Glutamatergic neuron (in vitro differentiated cells): ENCODE data around the gene DENND10. TPM values are rescaled to one million over a fixed set of nuclear protein-coding genes. Genes with fewer than 3 reads are reported as not detected.

Source experiments
- DNase-seq: peaks from one replicate; pipeline ENCODE4 v3.0.0; 2022
- H3K27ac Mint-ChIP-seq: one replicate; pipeline ENCODE4 v1.8.0; 2020; ENCODE audit warnings: mild to moderate bottlenecking, mixed read lengths, inconsistent platforms; ENCODE audit not compliant: unreplicated experiment
- H3K27me3 Mint-ChIP-seq: one replicate; pipeline ENCODE4 v1.8.0; 2020; ENCODE audit warnings: mild to moderate bottlenecking, moderate library complexity, mixed read lengths, inconsistent platforms; ENCODE audit not compliant: unreplicated experiment
- H3K36me3 Mint-ChIP-seq: one replicate; pipeline ENCODE4 v1.8.0; 2020; ENCODE audit warnings: mild to moderate bottlenecking, mixed read lengths, inconsistent platforms; ENCODE audit not compliant: unreplicated experiment
- H3K4me1 Mint-ChIP-seq: one replicate; pipeline ENCODE4 v1.8.0; 2020; ENCODE audit warnings: mild to moderate bottlenecking, low read depth, mixed read lengths, inconsistent platforms; ENCODE audit not compliant: unreplicated experiment
- H3K4me3 Mint-ChIP-seq: one replicate; pipeline ENCODE4 v1.8.0; 2020; ENCODE audit warnings: mild to moderate bottlenecking, mixed read lengths, inconsistent platforms; ENCODE audit not compliant: unreplicated experiment
- H3K9me3 Mint-ChIP-seq: one replicate; pipeline ENCODE4 v1.8.0; 2020; ENCODE audit warnings: mild to moderate bottlenecking, moderate library complexity, mixed read lengths, inconsistent platforms; ENCODE audit not compliant: unreplicated experiment
- CTCF ChIP-seq: fragments of 200-600 bp; sonication (generic); IDR thresholded peaks from one replicate; pipeline ENCODE4 v1.5.0; 2021; ENCODE audit not compliant: partially characterized antibody, unreplicated experiment
- total RNA-seq: library from RNA; stranded (reverse); fragmentation: NEBNext Ultra II Directional; extraction: Animal tissue kit (Norgen Biotek cat#: 25700); gene quantifications from one replicate; pipeline ENCODE4 v1.2.1, GENCODE V29; 2021; ENCODE audit not compliant: unreplicated experiment

Gene DENND10
- total RNA-seq, 1 donor from 2014 or later = 39.9 TPM

- Mint-ChIP-seq H3K4me3 (no peak overlapping the region), H3K27me3 (peaks cover 2% of the 10 kb centered on the region), H3K9me3 (peaks cover 3% of the 10 kb centered on the region), H3K27ac (no peak overlapping the region), H3K4me1 (no peaks in the 10 kb centered on the region), H3K36me3 (peaks cover 4% of the 10 kb centered on the region)
- DNase-seq = no peak
- TF ChIP-seq CTCF = no peak
Observed at GRCh38 chr10:119153041-119153440, 49.1 kb downstream of the DENND10 start.

- H3K9me3 Mint-ChIP-seq = peaks cover 3% of the 10 kb centered on the region
- TF ChIP-seq CTCF = no peak
- H3K27me3 Mint-ChIP-seq = peaks cover 2% of the 10 kb centered on the region
- H3K4me1 Mint-ChIP-seq = no peaks in the 10 kb centered on the region
- DNase-seq = no peak
- H3K4me3 Mint-ChIP-seq = no peak overlapping the region
- no peak overlapping the region for H3K27ac Mint-ChIP-seq
- peaks cover 4% of the 10 kb centered on the region for H3K36me3 Mint-ChIP-seq
Observed at GRCh38 chr10:119153661-119154060, 49.7 kb downstream of the DENND10 start.

DNA sequence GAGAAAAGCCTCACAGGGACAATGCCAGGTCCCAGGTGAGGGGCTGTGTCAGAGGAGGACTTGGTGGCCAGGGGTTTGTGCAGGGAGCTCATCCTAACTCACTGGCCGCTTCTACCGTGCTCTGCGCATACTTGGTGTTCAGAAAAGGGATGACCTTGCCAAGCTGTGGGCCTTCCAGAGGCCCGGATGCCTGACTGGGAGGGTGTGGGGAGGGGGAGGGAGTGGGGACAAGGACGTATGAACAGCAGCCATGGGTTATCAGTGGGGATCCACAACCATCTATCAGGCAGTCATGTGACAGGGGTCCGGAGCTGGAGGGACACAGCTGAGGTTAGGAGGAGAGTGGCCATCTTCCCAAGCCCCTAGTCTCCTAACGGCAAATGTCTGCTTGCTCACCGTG is 55.4 kb downstream of the DENND10 start:
- DNase-seq = no peak
- peaks cover 3% of the 10 kb centered on the region for H3K4me1 Mint-ChIP-seq
- no peak for TF ChIP-seq CTCF
- H3K36me3 Mint-ChIP-seq = peaks cover 4% of the 10 kb centered on the region
- no peaks in the 10 kb centered on the region for H3K9me3 Mint-ChIP-seq
- H3K4me3 Mint-ChIP-seq = no peak overlapping the region
- H3K27me3 Mint-ChIP-seq = no peaks in the 10 kb centered on the region
- H3K27ac Mint-ChIP-seq = no peak overlapping the region

GRCh38 chr10:119161680-119162451 is 58.0 kb downstream of the DENND10 start:
- H3K4me3 Mint-ChIP-seq = no peak overlapping the region
- H3K9me3 Mint-ChIP-seq = peaks cover 5% of the 10 kb centered on the region
- no peak overlapping the region for H3K27ac Mint-ChIP-seq
- peaks cover 4% of the 10 kb centered on the region for H3K36me3 Mint-ChIP-seq
- H3K27me3 Mint-ChIP-seq = no peaks in the 10 kb centered on the region
- peaks cover 10% of the 10 kb centered on the region for H3K4me1 Mint-ChIP-seq
- TF ChIP-seq CTCF = no peak
- no peak for DNase-seq

DNA sequence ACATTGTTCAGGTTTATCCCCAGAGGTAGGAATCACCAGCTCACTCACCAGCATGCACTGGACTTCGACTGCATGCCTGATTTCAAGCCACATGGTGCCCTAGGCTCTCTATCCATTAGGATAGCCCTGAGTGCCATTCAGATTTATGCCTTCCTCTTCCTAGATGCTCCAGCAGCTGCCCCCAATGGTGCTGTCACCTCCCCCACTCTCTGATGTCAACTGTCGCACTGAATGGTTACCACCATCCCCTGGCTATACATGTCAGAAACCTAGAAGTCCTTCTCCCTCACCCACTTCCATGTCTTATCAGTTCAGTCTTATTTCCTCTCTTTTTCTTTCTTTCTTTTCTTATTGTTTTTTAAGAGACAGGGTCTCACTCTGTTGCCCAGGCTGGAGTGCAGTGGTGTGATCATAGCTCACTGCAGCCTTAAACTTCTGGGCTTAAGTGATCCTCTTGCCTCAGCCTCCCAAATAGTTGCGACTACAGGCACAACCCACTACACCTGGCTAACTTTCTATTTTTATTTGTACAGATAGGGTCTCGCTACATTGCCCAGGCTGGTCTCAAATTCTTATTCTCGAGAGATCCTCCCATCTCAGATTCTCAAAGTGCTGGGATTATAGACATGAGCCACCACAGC is 58.7 kb downstream of the DENND10 start:
- DNase-seq = no peak
- peaks cover 4% of the 10 kb centered on the region for H3K36me3 Mint-ChIP-seq
- H3K4me3 Mint-ChIP-seq = no peak overlapping the region
- peaks cover 7% of the 10 kb centered on the region for H3K9me3 Mint-ChIP-seq
- H3K4me1 Mint-ChIP-seq = peaks cover 13% of the 10 kb centered on the region
- TF ChIP-seq CTCF = no peak
- no peak overlapping the region for H3K27ac Mint-ChIP-seq
- no peaks in the 10 kb centered on the region for H3K27me3 Mint-ChIP-seq
